Measurements from ENCODE around the gene KHDC1. TPM values are rescaled to one million over a fixed set of nuclear protein-coding genes. Genes with fewer than 3 reads are reported as not detected.
"Not testable (repeated sequence)": the region's sequence is repeated elsewhere in the genome, so short reads cannot be mapped to it uniquely, and the experiment has no call there.

Gene KHDC1
- total RNA-seq, 1 donor from 2014 or later: 12.9 TPM

- H3K4me3 Mint-ChIP-seq: no peak overlapping the region
- H3K4me1 Mint-ChIP-seq: no peaks in the 10 kb centered on the region
- H3K27me3 Mint-ChIP-seq (ENCODE audit: low read depth): no peaks in the 10 kb centered on the region
- no peak for DNase-seq (ENCODE audit: low read depth, low spot score)
- peaks cover 7% of the 10 kb centered on the region for H3K36me3 Mint-ChIP-seq (ENCODE audit: low read depth)
- TF ChIP-seq CTCF (conservative IDR thresholded peaks at IDR 0.05): no peak
- H3K9me3 Mint-ChIP-seq: peaks cover 16% of the 10 kb centered on the region
- H3K27ac Mint-ChIP-seq (ENCODE audit: unreplicated experiment): no peak overlapping the region
These were observed 58.7 kb downstream of the KHDC1 start for GRCh38 chr6:73204252-73204651.

- Mint-ChIP-seq H3K27ac (ENCODE audit: unreplicated experiment) (no peak overlapping the region), H3K4me1 (no peaks in the 10 kb centered on the region), H3K27me3 (ENCODE audit: low read depth) (no peaks in the 10 kb centered on the region), H3K4me3 (no peak overlapping the region), H3K36me3 (ENCODE audit: low read depth) (peaks cover 7% of the 10 kb centered on the region), H3K9me3 (peaks cover 16% of the 10 kb centered on the region)
- DNase-seq (ENCODE audit: low read depth, low spot score): no peak
- no peak for TF ChIP-seq CTCF (conservative IDR thresholded peaks at IDR 0.05)
These were observed 59.9 kb downstream of the KHDC1 start for GRCh38 chr6:73203098-73203497.

- Mint-ChIP-seq H3K36me3 (ENCODE audit: low read depth) (no peaks in the 10 kb centered on the region), H3K4me1 (no peaks in the 10 kb centered on the region), H3K27me3 (ENCODE audit: low read depth) (no peaks in the 10 kb centered on the region), H3K4me3 (no peak overlapping the region), H3K9me3 (peaks cover 6% of the 10 kb centered on the region), H3K27ac (ENCODE audit: unreplicated experiment) (no peak overlapping the region)
- no peak for TF ChIP-seq CTCF (conservative IDR thresholded peaks at IDR 0.05)
- DNase-seq (ENCODE audit: low read depth, low spot score): no peak
These were observed 62.3 kb downstream of the KHDC1 start for GRCh38 chr6:73200735-73201134.

GRCh38 chr6:73200247-73200646, 62.7 kb downstream of the KHDC1 start:
- no peak for TF ChIP-seq CTCF (conservative IDR thresholded peaks at IDR 0.05)
- Mint-ChIP-seq H3K27me3 (ENCODE audit: low read depth) (no peaks in the 10 kb centered on the region), H3K27ac (ENCODE audit: unreplicated experiment) (no peak overlapping the region), H3K4me1 (no peaks in the 10 kb centered on the region), H3K36me3 (ENCODE audit: low read depth) (no peaks in the 10 kb centered on the region), H3K9me3 (peaks cover 6% of the 10 kb centered on the region), H3K4me3 (no peak overlapping the region)
- no peak for DNase-seq (ENCODE audit: low read depth, low spot score)

- Mint-ChIP-seq H3K4me3 (no peak overlapping the region), H3K27me3 (ENCODE audit: low read depth) (no peaks in the 10 kb centered on the region), H3K9me3 (no peaks in the 10 kb centered on the region), H3K36me3 (ENCODE audit: low read depth) (no peaks in the 10 kb centered on the region), H3K4me1 (no peaks in the 10 kb centered on the region), H3K27ac (ENCODE audit: unreplicated experiment) (no peak overlapping the region)
- DNase-seq (ENCODE audit: low read depth, low spot score): no peak
- no peak for TF ChIP-seq CTCF (conservative IDR thresholded peaks at IDR 0.05)
These were observed 68.3 kb downstream of the KHDC1 start for GRCh38 chr6:73194744-73195143.

- H3K27ac Mint-ChIP-seq (ENCODE audit: unreplicated experiment); H3K9me3 Mint-ChIP-seq; DNase-seq (ENCODE audit: low read depth, low spot score); H3K4me3 Mint-ChIP-seq; H3K4me1 Mint-ChIP-seq; H3K36me3 Mint-ChIP-seq (ENCODE audit: low read depth); H3K27me3 Mint-ChIP-seq (ENCODE audit: low read depth): not testable (repeated sequence)
These were observed 69.7 kb downstream of the KHDC1 start for GRCh38 chr6:73193302-73193701.

Other genes with a start within 250 kb of the KHDC1 start
- 1.0 TPM in 1 of 2 replicates, not detected in the other for gene KHDC1L, start 37.7 kb downstream of the KHDC1 start, total RNA-seq
- gene DPPA5, start 91.1 kb upstream of the KHDC1 start, total RNA-seq: not detected in 2 replicates
- not detected in 2 replicates for gene KHDC3L, start 99.5 kb upstream of the KHDC1 start, total RNA-seq
- not detected in 2 replicates for gene OOEP, start 106.7 kb upstream of the KHDC1 start, total RNA-seq
- not detected in 2 replicates for gene DDX43, start 131.6 kb upstream of the KHDC1 start, total RNA-seq
- gene CGAS, start 189.1 kb upstream of the KHDC1 start, total RNA-seq: 0.63 and 1.3 TPM in 2 replicates
- 26.5 and 27.5 TPM in 2 replicates for gene MTO1, start 198.5 kb upstream of the KHDC1 start, total RNA-seq